Ectodermal cell (in vitro differentiated cells): Measurements from ENCODE around the gene PLCB3.
A peak's percentile ranks its signal among the peaks of the same experiment; 100 is the strongest.

Source experiments
- H3K27ac ChIP-seq: 2 replicates; pipeline ENCODE4 v1.7.0; 2013; ENCODE audit warnings: mild to moderate bottlenecking, low read depth, low read length; ENCODE audit not compliant: insufficient read depth, poor library complexity, severe bottlenecking
- H3K27me3 ChIP-seq: 2 replicates; pipeline ENCODE4 v1.7.0; 2013; ENCODE audit warnings: mild to moderate bottlenecking, low read length; ENCODE audit not compliant: insufficient read depth, control insufficient read depth, poor library complexity, severe bottlenecking
- H3K36me3 ChIP-seq: one replicate; pipeline ENCODE4 v1.7.0; 2013; ENCODE audit warnings: low read length; ENCODE audit not compliant: control insufficient read depth, insufficient read depth
- H3K4me1 ChIP-seq: one replicate; pipeline ENCODE4 v1.7.0; 2013; ENCODE audit warnings: low read length; ENCODE audit not compliant: control insufficient read depth, insufficient read depth
- H3K4me3 ChIP-seq: 2 replicates; pipeline ENCODE4 v1.7.0; 2013; ENCODE audit warnings: low read depth, low read length, control low read depth; ENCODE audit not compliant: insufficient read depth
- H3K9me3 ChIP-seq: 2 replicates; pipeline ENCODE4 v1.7.0; 2013; ENCODE audit warnings: mild to moderate bottlenecking, low read length, moderate library complexity; ENCODE audit not compliant: control insufficient read depth
- WGBS, 2 experiments: methylation state at CpG; one replicate each; pipeline ENCODE4 v1.1.7; 2013; ENCODE audit warnings: missing lambda C conversion rate in 2 of 2; 5-methylcytosine and 5-hydroxymethylcytosine counted together

Gene PLCB3

GRCh38 chr11:64289002-64289564 lies 37.8 kb downstream of the PLCB3 start:
- Histone ChIP-seq H3K27me3 (peaks cover 52% of the 10 kb centered on the region), H3K4me3 (no peak overlapping the region), H3K4me1 (peaks cover 14% of the 10 kb centered on the region), H3K27ac (no peak overlapping the region), H3K9me3 (no peaks in the 10 kb centered on the region), H3K36me3 (no peaks in the 10 kb centered on the region)
- 91 to 92% methylated on average over 13 of the region's 13 CpGs for WGBS, 2 experiments

- no peak overlapping the region for H3K4me3 ChIP-seq
- H3K4me1 ChIP-seq = peaks cover 13% of the 10 kb centered on the region
- peaks cover 67% of the 10 kb centered on the region for H3K27me3 ChIP-seq
- H3K9me3 ChIP-seq = no peaks in the 10 kb centered on the region
- 48 to 54% methylated on average over 10 of the region's 10 CpGs for WGBS, 2 experiments
- no peaks in the 10 kb centered on the region for H3K36me3 ChIP-seq
- no peak overlapping the region for H3K27ac ChIP-seq
Measured at GRCh38 chr11:64290352-64291261, 39.3 kb downstream of the PLCB3 start.

- Histone ChIP-seq H3K36me3 (no peaks in the 10 kb centered on the region), H3K27ac (no peak within 1 kb of the TSS), H3K4me3 (peak within 1 kb of the TSS; percentile 4), H3K27me3 (peaks cover 74% of the 10 kb centered on the region), H3K4me1 (peaks cover 13% of the 10 kb centered on the region), H3K9me3 (no peaks in the 10 kb centered on the region)
- 3% methylated on average over 45 of the region's 45 CpGs for WGBS, 2 experiments
Measured at GRCh38 chr11:64291262-64291751, 40.0 kb downstream of the PLCB3 start, which contains the start of gene KCNK4. KCNK4 (plus strand) TSS chr11:64291302; CDS start chr11:64293019, 1,717 bp downstream.

GRCh38 chr11:64291752-64292459 lies 40.6 kb downstream of the PLCB3 start:
- Histone ChIP-seq H3K4me3 (peak overlapping the region; percentile 4), H3K36me3 (no peaks in the 10 kb centered on the region), H3K27ac (no peak overlapping the region), H3K27me3 (peaks cover 80% of the 10 kb centered on the region), H3K9me3 (no peaks in the 10 kb centered on the region), H3K4me1 (peaks cover 13% of the 10 kb centered on the region)
- WGBS, 2 experiments = 2% methylated on average over 96 of the region's 96 CpGs

GRCh38 chr11:64292460-64293254 lies 41.3 kb downstream of the PLCB3 start:
- H3K27me3 ChIP-seq = peaks cover 88% of the 10 kb centered on the region
- H3K4me3 ChIP-seq = no peak overlapping the region
- H3K4me1 ChIP-seq = peaks cover 13% of the 10 kb centered on the region
- 41% methylated on average over 42 of the region's 42 CpGs for WGBS, 2 experiments
- no peaks in the 10 kb centered on the region for H3K36me3 ChIP-seq
- no peaks in the 10 kb centered on the region for H3K9me3 ChIP-seq
- no peak overlapping the region for H3K27ac ChIP-seq

GRCh38 chr11:64294774-64295173 lies 43.4 kb downstream of the PLCB3 start:
- H3K4me3 ChIP-seq = no peak overlapping the region
- no peaks in the 10 kb centered on the region for H3K9me3 ChIP-seq
- H3K27ac ChIP-seq = no peak overlapping the region
- H3K4me1 ChIP-seq = peaks cover 19% of the 10 kb centered on the region
- H3K36me3 ChIP-seq = no peaks in the 10 kb centered on the region
- 50 to 55% methylated on average over 3 of the region's 3 CpGs for WGBS, 2 experiments
- H3K27me3 ChIP-seq = peaks cover 100% of the 10 kb centered on the region

GRCh38 chr11:64295760-64296159 lies 44.4 kb downstream of the PLCB3 start:
- 77 to 89% methylated on average over 2 to 3 of the region's 4 CpGs for WGBS, 2 experiments
- Histone ChIP-seq H3K27me3 (peaks cover 100% of the 10 kb centered on the region), H3K4me1 (peaks cover 27% of the 10 kb centered on the region), H3K9me3 (no peaks in the 10 kb centered on the region), H3K27ac (no peak overlapping the region), H3K4me3 (no peak overlapping the region), H3K36me3 (no peaks in the 10 kb centered on the region)

- H3K27me3 ChIP-seq = peaks cover 100% of the 10 kb centered on the region
- no peak overlapping the region for H3K27ac ChIP-seq
- H3K4me3 ChIP-seq = no peak overlapping the region
- no peaks in the 10 kb centered on the region for H3K36me3 ChIP-seq
- H3K9me3 ChIP-seq = no peaks in the 10 kb centered on the region
- peaks cover 26% of the 10 kb centered on the region for H3K4me1 ChIP-seq
- 46 to 58% methylated on average over 1 of the region's 1 CpG for WGBS, 2 experiments
Measured at GRCh38 chr11:64296236-64296635, 44.9 kb downstream of the PLCB3 start.

GRCh38 chr11:64296830-64297698 lies 45.7 kb downstream of the PLCB3 start:
- Histone ChIP-seq H3K36me3 (no peaks in the 10 kb centered on the region), H3K27ac (no peak overlapping the region), H3K9me3 (no peaks in the 10 kb centered on the region), H3K4me1 (peaks cover 21% of the 10 kb centered on the region), H3K27me3 (peaks cover 100% of the 10 kb centered on the region), H3K4me3 (no peak overlapping the region)
- 40 to 41% methylated on average over 34 of the region's 34 CpGs for WGBS, 2 experiments
